Osteoblast (primary cell): ENCODE measurements around the gene SUZ12. TPM values are rescaled to one million over a fixed set of nuclear protein-coding genes. Genes with fewer than 3 reads are reported as not detected.
"Not testable (repeated sequence)": the region's sequence is repeated elsewhere in the genome, so short reads cannot be mapped to it uniquely, and the experiment has no call there.

Experiments
- DNase-seq: peaks from one replicate; pipeline ENCODE4 v3.0.0; 2011; ENCODE audit warnings: low spot score, mixed read lengths; ENCODE audit not compliant: insufficient read length; ENCODE audit errors: missing footprints
- H2AFZ ChIP-seq: 2 replicates; pipeline ENCODE4 v1.6.0; 2011; ENCODE audit warnings: mild to moderate bottlenecking, low read length
- H3K27ac ChIP-seq: 2 replicates; pipeline ENCODE4 v1.5.1; 2011; ENCODE audit warnings: mild to moderate bottlenecking, low read depth, low read length, moderate library complexity
- H3K27me3 ChIP-seq: 2 replicates; pipeline ENCODE4 v1.6.0; 2012; ENCODE audit warnings: mild to moderate bottlenecking, control low read depth, inconsistent platforms, low read length, moderate library complexity; ENCODE audit not compliant: insufficient read depth
- H3K36me3 ChIP-seq: 2 replicates; pipeline ENCODE4 v1.5.1; 2011; ENCODE audit warnings: mild to moderate bottlenecking, low read length, control low read depth, moderate library complexity; ENCODE audit not compliant: insufficient read depth
- H3K4me1 ChIP-seq: 2 replicates; pipeline ENCODE4 v1.5.1; 2011; ENCODE audit warnings: mild to moderate bottlenecking, low read length, control low read depth, moderate library complexity; ENCODE audit not compliant: insufficient read depth
- H3K4me2 ChIP-seq: 2 replicates; pipeline ENCODE4 v1.6.0; 2011; ENCODE audit warnings: mild to moderate bottlenecking, low read length; ENCODE audit not compliant: insufficient read depth
- H3K4me3 ChIP-seq: fragments of 200-600 bp; sonication (generic); 3 replicates; pipeline ENCODE4 v1.5.1; 2012; ENCODE audit warnings: mild to moderate bottlenecking, low read length, inconsistent platforms; ENCODE audit not compliant: insufficient read depth
- H3K79me2 ChIP-seq: 2 replicates; pipeline ENCODE4 v1.6.0; 2012; ENCODE audit warnings: mild to moderate bottlenecking, low read length, control low read depth, inconsistent platforms; ENCODE audit not compliant: insufficient read depth
- H3K9me3 ChIP-seq: 2 replicates; pipeline ENCODE4 v1.5.1; 2011; ENCODE audit warnings: low read depth, low read length, control low read depth
- H4K20me1 ChIP-seq: 2 replicates; pipeline ENCODE4 v1.6.0; 2012; ENCODE audit warnings: mild to moderate bottlenecking, low read length, control low read depth; ENCODE audit not compliant: insufficient read depth
- CTCF ChIP-seq: IDR thresholded peaks from 2 replicates; pipeline ENCODE4 v1.5.1; 2011; ENCODE audit warnings: mild to moderate bottlenecking, low read depth, low read length, moderate library complexity; ENCODE audit errors: extremely low read depth
- total RNA-seq: library from RNA; depleted of rRNA; stranded (reverse); fragments of >200 nt; gene quantifications from 2 replicates; pipeline ENCODE4 v1.2.3, GENCODE V29; 2012

Gene SUZ12
- total RNA-seq, 1 donor: 22.1 TPM

GRCh38 chr17:31915456-31916100 lies 21.2 kb upstream of the SUZ12 start:
- Histone ChIP-seq H3K27ac (no peak overlapping the region), H3K4me2 (no peak overlapping the region), H3K4me3 (no peak overlapping the region), H3K9me3 (no peaks in the 10 kb centered on the region), H3K4me1 (peaks cover 13% of the 10 kb centered on the region), H3K36me3 (no peaks in the 10 kb centered on the region), H2AFZ (no peak overlapping the region), H4K20me1 (no peaks in the 10 kb centered on the region), H3K79me2 (no peaks in the 10 kb centered on the region), H3K27me3 (no peaks in the 10 kb centered on the region)
- DNase-seq: peak; percentile 89
- no peak for TF ChIP-seq CTCF

GRCh38 chr17:31916491-31917064 lies 20.2 kb upstream of the SUZ12 start:
- no peaks in the 10 kb centered on the region for H3K9me3 ChIP-seq
- TF ChIP-seq CTCF: no peak
- H2AFZ ChIP-seq: peak overlapping the region; percentile 59
- peaks cover 13% of the 10 kb centered on the region for H3K4me1 ChIP-seq
- no peak overlapping the region for H3K4me3 ChIP-seq
- no peaks in the 10 kb centered on the region for H3K36me3 ChIP-seq
- peak; percentile 34 for DNase-seq
- H3K79me2 ChIP-seq: no peaks in the 10 kb centered on the region
- no peak overlapping the region for H3K27ac ChIP-seq
- no peaks in the 10 kb centered on the region for H4K20me1 ChIP-seq
- peak overlapping the region; percentile 28 for H3K4me2 ChIP-seq
- H3K27me3 ChIP-seq: no peaks in the 10 kb centered on the region

GRCh38 chr17:31917065-31917529 lies 19.7 kb upstream of the SUZ12 start:
- Histone ChIP-seq H3K79me2 (no peaks in the 10 kb centered on the region), H3K4me3 (peak overlapping the region; percentile 22), H3K4me2 (peak overlapping the region; percentile 28), H3K27ac (no peak overlapping the region), H4K20me1 (no peaks in the 10 kb centered on the region), H2AFZ (peak overlapping the region; percentile 59), H3K36me3 (no peaks in the 10 kb centered on the region), H3K4me1 (peaks cover 13% of the 10 kb centered on the region), H3K27me3 (no peaks in the 10 kb centered on the region), H3K9me3 (no peaks in the 10 kb centered on the region)
- no peak for TF ChIP-seq CTCF
- DNase-seq: peak; percentile 63

DNA sequence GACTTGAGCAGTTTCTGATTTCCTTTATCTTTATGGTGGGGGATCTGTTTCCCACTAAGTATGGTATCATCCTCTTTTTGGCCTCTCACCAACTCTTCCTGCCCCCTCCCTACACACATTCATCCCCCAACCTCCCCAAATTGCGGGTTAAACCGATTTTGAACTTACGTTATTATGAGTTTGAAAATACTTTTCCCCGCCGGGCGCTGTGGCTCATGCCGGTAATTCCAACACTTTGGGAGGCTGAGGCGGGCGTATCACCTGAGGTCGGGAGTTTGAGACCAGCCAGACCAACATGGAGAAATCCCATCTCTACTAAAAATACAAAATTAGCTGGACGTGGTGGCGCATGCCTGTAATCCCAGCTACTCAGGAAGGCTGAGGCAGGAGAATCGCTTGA lies 19.1 kb upstream of the SUZ12 start:
- DNase-seq, H3K27ac ChIP-seq, H3K9me3 ChIP-seq, H3K4me2 ChIP-seq, H4K20me1 ChIP-seq, H3K4me3 ChIP-seq, H3K36me3 ChIP-seq, H3K79me2 ChIP-seq, H2AFZ ChIP-seq, H3K27me3 ChIP-seq: not testable (repeated sequence)
- H3K4me1 ChIP-seq: peaks cover 13% of the 10 kb centered on the region
